HK-2 (cell line): Measurements from ENCODE around the gene GCH1.
A peak's percentile ranks its signal among the peaks of the same experiment; 100 is the strongest.
"Not testable (repeated sequence)": the region's sequence is repeated elsewhere in the genome, so short reads cannot be mapped to it uniquely, and the experiment has no call there.

ENCODE experiments used
- DNase-seq: peaks from one replicate; pipeline ENCODE4 v3.0.0-alpha.2; 2018; ENCODE audit not compliant: unreplicated experiment

GCH1 gene, protein sequence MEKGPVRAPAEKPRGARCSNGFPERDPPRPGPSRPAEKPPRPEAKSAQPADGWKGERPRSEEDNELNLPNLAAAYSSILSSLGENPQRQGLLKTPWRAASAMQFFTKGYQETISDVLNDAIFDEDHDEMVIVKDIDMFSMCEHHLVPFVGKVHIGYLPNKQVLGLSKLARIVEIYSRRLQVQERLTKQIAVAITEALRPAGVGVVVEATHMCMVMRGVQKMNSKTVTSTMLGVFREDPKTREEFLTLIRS

DNA sequence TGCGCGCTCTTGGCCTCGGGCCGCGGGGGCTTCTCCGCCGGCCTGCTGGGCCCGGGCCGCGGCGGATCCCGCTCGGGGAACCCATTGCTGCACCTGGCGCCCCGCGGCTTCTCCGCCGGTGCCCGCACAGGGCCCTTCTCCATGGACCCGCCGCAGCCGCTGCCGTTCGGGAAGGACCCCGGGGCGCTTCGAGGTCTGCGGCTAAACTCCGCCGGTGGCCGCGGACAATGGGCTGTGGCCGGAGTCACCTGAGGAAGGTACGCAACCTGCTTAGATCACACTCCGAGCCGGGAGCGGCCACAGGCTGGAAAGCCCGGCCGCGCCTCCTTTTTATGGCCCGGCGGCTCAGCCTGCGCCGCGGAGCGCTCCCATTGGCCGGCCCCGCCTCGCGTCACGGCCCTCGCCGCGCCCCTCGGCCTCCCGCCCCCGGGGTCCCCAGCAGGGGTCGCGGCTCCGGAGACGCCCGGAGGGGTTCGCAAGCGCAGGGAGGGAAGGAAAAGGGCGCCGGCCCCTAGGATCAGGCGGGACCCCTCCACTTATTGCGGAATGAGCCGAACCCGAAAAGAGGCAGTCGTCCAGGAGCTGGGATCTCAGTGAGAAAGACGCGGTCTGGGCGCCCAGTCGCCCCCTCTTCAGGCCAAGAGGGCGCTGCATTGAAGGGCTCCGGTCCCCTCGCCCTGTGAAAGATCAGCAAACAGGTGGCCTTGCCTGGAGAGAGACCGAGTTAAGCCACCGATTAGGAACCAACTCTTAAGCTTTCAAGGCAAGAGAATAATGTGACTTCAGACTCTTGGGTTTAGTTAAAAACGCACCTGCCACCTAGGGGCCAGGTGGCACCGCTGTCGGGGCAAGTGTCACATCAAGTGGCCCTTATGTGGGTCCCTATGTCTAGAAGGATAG is at the start of gene GCH1:
TSS of gene GCH1 (minus strand) at position 306 of the 900 bp plus-strand sequence. CDS start at position 143, 163 bp downstream.
- peak; percentile 78 for DNase-seq

DNA sequence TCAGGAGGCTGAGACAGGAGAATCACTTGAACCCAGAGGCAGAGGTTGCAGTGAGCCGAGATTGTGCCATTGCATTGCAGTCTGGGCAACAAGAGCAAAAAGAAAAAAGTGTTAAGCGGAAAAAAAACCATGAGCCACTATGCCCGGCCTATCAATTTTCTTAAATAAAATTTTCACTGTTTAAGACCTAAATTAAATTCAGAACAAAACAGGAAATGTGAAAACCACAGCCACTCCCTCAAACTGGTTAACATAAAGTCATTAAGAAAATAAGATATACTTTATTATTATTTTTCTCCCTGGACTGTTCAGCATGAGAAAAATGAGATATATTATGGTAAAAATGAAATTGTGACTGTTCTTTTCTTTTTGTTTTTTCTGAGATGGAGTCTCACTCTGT is 44.6 kb upstream of the GCH1 start:
- no peak for DNase-seq

DNA sequence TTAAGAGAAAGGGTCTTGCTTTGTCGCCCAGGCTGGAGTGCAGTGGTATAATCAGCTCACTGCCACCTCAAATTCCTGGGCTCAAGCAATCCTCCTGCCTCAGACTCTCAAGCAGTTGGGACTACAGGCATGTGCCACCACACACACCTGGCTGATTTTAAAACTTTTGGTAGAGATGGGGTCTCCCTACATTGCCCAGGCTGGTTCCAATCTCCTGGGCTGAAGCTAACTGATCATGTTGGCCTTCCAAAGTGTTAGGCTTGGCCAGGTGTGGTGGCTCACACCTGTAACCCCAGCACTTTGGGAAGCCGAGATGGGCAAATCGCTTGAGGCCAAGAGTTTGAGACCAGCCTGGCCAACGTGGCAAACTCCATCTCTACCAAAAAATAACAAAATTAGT is 43.9 kb upstream of the GCH1 start:
- no peak for DNase-seq

DNA sequence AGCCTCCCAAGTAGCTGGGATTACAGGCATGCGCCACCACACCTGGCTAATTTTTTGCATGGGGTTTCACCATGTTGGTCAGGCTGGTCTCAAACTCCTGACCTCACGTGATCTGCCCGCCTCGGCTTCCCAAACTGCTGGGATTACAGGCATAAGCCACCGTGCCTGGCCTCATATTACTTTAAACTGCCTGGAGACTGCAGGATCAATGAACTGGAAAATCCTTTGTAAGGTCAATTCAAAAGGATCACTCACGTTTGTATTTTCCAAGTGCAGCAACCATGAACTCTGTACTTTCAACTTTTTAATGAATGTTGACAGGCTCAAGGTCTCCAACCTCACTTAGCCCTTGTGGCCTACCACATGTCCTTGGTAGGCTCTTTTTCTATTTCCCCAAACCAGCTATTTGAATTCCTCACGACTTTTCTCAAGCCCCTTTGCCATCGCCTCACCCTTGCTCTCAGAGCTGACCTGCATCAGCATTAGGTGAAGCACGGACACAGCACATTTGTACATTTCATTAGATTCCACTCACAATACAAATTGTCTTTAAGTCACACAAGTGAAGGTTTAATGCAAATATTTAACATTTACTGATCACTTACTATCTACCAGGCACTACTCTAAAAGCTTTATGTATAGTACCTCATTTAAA is 42.2 kb upstream of the GCH1 start:
- no peak for DNase-seq

DNA sequence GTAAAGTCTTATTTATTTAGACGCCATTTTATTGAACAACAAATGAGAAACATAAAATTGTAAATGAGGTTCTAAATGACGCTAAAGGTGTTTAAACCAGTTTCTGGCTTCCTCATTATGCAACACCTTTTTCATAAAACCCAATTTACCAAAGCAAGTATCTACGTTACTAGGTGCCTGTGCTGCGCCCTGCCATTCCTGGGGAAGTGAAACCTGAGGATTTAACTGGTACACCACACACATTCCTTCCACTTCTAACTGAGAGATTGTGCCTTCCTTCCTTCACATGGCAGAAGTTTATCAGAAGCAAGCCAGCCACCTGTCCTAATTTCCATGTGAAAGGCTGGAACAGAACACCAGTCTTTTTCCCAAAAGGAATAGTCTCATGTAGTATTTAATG is 40.3 kb upstream of the GCH1 start:
- no peak for DNase-seq

DNA sequence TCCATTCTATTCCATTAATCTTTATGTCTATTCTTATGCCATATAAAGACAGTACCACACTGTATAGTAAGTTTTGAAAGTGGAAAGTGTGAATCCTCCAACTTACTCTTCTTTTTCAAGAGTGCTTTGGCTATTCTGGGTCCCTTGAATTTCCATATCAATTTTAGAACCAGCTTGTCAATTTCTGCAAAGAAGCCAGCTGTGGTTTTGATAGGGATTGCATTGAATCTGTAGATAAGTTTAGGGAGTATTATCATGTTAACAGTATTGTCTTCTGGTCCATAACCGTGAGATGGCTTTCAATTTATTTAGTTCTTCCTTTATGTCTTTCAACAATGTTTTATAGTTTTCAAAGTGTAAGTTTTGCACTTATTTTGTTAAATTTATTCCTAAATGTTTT is 34.2 kb upstream of the GCH1 start:
- no peak for DNase-seq

DNA sequence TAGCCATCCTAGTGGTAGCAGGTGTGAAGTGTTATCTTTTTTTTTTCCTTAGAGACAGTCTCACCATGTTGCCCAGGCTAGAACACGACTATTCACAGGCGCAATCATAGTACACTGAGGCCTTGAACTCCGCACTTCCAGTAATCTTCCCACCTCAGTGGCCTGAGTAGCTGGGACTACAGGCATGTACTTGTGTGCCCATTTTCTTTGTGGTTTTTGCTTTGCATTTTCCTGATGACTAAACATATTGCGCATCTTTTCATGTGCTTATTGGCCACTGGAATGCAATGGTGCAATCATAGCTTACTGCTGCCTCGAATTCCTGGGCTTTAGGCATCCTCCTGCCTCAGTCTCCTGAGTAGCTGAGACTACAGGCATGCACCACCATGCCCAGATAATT is 33.3 kb upstream of the GCH1 start:
- DNase-seq = no peak

DNA sequence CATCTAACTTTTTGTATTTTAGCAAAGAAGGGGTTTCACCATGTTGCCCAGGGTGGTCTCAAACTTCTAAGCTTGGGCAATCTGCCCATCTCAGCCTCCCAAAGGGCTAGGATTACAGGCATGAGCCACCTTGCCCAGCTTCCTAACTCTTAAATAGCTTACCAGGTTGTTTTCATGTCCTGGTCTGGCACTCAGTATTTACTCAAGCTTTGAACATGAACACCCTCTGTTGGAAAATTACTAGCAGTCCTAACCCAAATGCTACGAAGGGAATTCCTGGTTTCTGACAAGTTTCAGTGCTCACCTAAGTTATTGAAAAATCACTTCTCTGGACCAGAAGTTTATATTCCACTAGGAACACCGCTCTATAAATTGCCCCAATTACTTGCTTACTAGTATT is 32.5 kb upstream of the GCH1 start:
- no peak for DNase-seq

DNA sequence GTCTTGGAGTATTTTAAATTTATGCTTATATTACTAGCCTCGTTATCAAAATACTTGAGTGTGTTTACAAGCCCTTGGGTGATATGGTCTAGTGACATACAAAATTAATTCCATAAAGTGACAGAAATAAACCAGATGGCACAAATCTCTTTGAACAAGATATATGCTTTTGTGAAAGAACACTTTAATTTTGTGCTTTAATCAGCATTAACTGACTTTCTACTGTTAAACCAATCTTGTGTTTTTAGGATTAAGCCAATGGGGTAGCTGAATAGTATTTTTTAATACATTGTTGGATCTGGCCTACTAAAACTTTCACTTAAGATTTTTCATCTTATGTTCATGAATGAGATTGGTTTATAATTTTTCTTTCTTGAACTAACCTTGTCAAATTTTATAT is 30.4 kb upstream of the GCH1 start:
- no peak for DNase-seq

DNA sequence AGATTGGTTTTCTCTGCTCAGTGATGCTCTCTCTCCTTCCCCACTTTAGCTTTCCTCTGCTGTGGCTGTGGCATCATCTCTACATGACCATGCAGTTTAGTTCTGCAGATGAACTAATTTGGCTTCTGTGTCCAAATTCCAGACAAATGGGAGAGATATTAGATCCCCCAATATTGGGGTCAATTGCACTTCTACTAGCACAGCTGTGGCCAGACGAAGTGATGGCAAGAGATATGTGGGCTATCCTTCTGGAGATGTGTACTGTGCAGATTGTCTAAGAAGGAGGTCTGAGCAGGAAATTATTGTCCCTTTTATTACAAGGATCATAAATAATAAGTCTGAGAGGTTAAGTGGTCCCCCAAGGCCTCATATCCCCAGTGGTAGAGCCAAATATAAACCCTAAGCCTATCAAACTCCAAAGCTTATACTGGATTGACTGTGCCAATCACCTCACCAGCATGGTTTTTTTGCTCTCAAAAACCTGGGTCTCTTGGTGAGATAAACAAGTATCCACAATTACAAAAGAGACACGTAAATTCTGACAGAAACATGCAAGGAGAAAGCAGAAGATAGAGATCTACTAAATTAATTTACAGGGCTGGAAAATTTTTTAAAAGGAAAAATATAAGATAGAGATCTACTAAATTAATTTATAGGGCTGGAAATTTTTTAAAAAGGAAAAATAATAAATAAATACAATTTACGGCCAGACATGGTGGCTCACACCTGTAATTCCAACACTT is 29.1 kb upstream of the GCH1 start:
- DNase-seq = no peak

DNA sequence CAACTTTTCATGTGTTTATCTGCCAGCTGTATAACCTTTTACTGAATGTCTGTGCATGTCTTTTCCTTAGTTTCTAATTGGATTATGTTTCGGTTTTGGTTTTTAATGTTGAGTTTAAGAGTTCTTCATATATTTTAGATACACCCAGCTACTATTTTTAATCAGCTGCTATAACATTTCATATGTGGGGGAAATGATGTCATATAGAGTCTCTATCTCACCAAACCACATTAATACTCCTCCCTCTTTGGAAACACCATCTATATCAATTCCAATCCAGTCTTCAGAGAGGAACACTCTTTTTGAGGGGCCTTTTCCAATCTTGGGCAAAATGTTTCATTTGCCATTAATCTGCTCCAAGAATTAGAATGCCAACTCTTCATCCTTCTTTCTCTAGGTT is 28.5 kb upstream of the GCH1 start:
- DNase-seq = no peak

DNA sequence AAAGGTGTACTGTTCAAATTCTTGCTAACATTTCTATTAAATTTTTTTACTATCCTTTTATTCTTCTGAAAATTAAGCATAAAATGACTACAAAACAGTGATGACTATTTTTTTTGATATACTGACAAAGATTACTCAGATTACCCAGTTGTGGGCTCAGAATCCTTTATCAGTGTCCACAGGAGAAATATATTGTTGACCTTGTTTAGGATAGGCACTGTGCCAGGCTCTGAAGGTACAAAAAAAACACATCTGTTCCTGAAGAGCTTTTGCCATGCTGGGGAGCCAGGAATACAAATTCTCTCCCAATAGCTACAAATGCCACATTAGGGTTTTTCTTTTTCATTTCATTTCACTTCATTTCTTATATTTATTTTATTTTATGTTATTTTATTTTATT is 26.9 kb upstream of the GCH1 start:
- no peak for DNase-seq

DNA sequence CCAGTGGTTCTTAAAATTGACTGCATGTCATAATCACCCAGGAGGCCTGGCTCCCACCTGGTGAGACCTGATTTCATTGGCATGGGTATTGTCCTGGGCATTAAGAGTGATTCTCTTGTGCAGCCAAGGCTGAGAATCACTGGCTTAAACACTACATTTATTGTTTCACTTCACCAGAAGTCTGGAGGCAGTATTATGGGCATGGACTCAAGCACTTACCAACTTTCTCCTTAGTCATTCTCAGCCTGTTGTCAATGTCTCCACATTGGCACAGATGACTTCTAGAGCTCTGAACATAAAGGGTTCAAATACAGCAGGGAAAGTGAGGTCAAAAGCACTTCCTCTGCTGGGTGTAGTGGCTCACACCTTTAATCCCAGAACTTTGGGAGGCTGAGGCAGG is 25.6 kb upstream of the GCH1 start:
- DNase-seq = no peak

DNA sequence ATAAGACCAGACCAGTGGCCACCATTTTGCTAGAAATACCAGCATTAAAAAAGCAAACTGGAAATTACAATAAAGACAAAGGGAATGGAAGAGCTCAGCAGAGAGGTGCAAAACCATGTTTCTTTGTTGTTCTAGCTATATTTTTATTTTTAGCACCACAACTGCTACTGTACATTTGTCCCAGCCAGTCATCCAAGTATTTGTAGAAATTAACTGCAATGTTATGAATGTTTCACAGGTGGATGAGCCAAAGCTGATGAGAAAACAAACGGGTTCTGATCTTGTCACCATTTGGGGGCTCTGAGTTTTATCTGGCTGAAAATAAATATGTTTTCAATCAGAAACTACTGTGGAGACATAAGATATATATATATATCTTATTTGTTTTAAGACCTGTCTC is 24.9 kb upstream of the GCH1 start:
- DNase-seq = no peak

DNA sequence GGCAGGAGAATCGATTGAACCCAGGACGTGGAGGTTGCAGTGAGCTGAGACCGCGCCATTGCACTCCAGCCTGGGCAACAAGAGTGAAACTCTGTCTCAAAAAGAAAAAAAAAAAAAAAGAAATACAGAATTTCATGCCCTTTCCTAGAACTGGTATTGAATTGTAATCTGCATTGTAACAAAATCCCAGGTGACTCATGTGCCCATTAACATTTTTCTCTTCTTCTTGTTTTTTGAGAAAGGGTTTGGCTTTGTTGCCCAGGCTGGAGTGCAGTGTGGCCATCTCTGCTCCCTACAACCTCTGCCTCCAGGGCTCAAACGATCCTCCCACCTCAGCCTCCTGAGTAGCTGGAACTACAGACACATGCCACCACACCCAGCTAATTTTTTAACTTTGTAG is 23.9 kb upstream of the GCH1 start:
- DNase-seq = not testable (repeated sequence)

DNA sequence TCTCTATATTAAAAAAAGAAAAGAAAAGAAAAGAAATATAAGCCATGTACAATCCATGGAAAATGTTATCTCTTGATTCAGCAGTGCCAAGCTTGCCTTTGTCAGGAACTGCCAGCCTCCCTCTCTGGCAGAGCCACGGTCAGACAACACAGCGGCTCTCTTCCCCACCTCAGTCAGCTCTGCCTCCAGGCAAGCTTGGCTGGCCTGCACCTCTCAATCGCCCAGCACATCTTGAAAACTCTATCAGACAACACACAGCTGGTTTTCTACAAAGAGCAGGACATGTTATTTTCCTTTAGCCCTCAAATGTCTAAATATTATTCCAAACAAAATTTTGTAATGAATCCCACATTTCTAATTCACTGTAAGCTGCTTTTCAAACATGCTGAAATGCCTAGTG is 20.0 kb upstream of the GCH1 start:
- no peak for DNase-seq

DNA sequence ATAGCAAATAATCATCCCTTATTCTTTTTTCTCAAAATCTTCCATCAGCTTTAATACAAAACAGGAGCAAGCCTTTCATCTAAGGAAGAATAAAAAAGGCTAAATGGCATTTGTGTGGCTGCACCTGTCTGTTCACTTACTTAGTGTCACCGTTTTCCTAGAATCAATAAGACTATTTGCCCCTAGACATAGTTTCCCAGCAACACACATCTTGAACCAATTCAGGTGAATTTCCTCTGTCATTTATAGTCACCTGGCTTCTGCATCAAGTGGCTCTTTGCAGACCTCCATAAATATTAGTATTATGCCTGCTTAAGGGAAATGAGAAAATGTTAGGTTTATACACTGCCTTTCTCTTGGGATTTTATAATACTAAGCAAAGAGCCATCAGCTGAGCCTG is 17.4 kb upstream of the GCH1 start:
- DNase-seq = no peak

DNA sequence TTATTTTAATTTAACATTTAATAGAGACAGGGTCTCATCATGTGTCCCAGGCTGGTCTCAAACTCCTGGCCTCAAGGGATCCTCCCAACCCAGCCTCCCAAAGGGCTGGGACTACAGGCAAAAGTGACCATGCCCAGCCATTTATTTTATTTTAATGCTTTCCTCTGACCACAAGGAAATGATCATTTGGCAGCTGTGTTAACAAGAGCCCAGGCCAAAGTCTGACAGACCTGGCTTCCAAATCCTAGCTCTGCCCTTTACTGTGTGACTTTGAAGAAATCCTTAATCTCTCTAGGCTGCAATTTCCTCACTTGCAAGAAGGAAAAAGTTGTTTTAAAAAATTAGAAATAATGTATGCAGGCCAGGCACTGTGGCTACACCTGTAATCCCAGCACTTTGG is 16.7 kb upstream of the GCH1 start:
- no peak for DNase-seq

DNA sequence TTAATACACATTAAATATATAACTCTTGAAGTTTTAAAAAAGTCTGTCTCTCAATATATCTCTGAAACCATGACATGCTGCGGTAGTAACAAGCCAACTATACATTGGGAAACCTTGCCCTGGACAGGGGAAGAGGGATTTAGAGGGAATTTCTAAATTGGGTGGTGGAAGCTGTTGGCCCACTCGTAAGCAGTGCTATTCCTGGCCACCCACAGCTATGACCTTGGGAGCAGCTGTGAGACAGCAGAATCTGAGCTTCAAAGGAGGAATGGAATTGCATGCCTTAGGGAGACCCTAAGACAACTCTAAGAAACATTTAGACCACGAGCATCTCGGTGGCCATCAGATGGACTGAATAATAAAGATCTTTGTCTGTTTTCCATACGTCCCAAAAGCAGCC is 15.8 kb upstream of the GCH1 start:
- no peak for DNase-seq

DNA sequence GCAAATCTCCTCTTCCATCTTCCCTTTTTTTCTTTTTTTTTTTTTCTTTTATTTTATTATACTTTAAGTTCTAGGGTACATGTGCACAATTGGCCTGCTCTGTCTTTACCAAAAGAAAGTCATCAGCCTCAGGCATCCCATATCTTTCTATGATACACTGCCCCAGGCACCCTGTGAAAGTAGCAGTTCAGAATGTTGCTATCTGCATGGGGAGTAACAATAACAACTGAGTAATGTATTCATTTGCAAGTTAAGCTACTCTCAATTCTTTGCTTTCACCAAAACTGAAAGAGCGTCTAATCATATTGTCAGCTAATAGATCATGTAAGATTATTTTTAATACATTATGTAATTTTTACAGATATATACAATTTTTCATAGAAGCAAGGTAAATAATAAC is 13.5 kb upstream of the GCH1 start:
- no peak for DNase-seq

DNA sequence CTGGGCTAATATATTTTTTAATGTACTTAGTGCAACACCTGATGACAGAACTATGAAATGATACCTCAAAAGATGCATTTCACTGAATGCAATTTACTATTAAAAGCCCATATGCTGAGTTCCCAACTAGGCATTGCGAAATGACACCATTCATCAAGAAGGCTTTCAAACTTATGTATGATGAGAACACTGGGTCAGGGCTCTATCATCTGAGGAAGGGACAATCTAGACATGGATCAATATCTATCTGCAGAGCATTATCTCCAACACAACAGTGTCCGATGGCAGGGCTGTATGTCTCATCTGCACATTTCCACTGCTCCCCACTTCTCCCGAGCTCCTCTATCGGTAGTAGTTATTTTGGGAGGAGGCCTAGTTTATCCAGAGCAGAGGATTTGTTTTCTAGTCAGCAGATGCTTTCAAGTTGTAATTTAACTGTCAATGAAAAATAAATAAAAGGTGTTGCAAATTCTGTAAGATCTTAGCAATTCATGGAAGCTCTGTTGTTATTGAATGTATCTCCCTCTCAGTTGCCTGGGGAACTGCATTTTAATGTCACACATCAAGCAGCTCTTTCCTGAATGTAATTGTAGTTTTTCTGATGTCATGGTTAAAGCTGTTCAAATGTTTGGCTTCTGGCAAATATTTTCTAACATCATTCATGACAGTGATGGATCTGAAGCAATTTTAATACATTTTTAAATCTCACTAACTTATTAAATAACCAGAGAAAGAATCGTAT is 7.4 kb upstream of the GCH1 start:
- DNase-seq = no peak

DNA sequence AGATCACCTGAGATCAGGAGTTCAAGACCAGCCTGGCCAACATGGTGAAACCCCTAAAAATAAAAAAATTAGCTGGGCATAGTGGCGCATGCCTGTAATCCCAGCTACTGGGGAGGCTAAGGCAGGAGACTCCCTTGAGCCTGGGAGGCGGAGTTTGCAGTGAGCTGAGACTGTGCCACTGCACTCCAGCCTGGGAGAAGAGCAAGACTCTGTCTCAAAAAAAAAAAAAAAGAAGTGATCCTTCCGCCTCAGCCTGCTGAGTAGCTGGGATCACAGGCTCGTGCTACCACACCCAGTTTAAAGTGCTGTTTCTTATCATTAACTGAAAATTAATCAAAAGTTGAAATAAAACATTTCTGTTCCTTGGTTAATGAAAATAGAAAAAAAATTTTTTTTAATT is 6.3 kb upstream of the GCH1 start:
- DNase-seq = not testable (repeated sequence)
